Vagina (tissue), 2 donors: ENCODE results near the gene ZC3H12D.

Experiments
- CTCF ChIP-seq, 3 experiments: fragments of 450-650 bp in 2 of 3; fragments of 200-600 bp in 1 of 3; sonication (generic) in 1 of 3; IDR thresholded peaks; one replicate each; pipeline ENCODE4 v1.5.1; 2017 to 2019; ENCODE audit warnings: antibody characterized with exemption in 3 of 3, mild to moderate bottlenecking in 2 of 3, moderate library complexity in 2 of 3
- POLR2A ChIP-seq, 2 donors: fragments of 450-650 bp; IDR thresholded peaks; one replicate each; pipeline ENCODE4 v1.6.1; 2017; ENCODE audit warnings: antibody characterized with exemption in 2 of 2, mild to moderate bottlenecking in 2 of 2, moderate library complexity in 2 of 2

- TF ChIP-seq CTCF (IDR thresholded peaks at IDR 0.05) (no peak), POLR2A (IDR thresholded peaks at IDR 0.05) (no peak)
Observed at GRCh38 chr6:149425754-149426153, 59.1 kb downstream of the ZC3H12D start.
